ENCODE results near the gene C5orf46.
"Not testable (repeated sequence)": the region's sequence is repeated elsewhere in the genome, so short reads cannot be mapped to it uniquely, and the experiment has no call there.

C5orf46 gene

DNA sequence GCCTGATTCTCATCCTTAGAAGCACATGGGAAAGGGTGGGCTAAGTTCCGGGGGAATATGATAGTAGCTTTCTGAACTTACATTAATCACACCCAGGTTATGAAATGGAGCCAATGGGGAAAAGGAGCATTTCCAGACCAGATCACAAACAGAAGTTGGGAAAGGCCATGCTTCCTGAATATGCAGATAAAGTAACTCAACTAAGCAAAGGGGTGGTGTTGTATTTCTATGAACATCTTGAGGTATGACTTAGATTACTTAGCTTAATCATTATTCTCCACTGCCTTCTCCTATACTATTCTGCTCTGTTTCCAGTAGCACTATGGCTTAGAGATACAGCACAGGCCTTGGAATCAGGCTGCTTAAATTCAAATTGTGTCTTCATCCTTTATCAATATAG, 10.5 kb downstream of the C5orf46 start:
- in situ Hi-C loops (cut with MboI; ENCODE audit: low sequenced_read_pairs) = no loop called here

DNA sequence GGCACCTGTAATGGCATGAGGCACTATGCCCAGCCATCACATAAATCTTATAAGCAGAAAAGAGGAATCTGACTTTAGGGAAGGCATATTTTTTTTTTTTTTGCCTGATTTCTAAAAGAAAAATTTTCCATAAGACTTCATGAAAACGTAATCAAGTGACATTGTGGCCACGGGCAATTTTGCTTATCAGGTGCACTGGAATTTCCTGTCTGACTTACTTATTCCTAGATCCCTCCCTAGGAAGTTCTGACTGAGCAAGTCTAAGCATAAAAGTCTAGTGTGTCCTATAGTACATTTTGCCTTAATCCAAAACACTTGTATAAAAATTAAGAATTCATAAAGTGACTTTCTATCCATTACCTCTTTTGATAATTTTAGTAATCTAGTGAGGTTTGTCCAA, 12.5 kb downstream of the C5orf46 start:
- in situ Hi-C loops (cut with MboI; ENCODE audit: low sequenced_read_pairs) = no loop called here

GRCh38 chr5:147892696-147893296, 13.5 kb downstream of the C5orf46 start:
- in situ Hi-C loops (cut with MboI; ENCODE audit: low sequenced_read_pairs) = no loop called here

- in situ Hi-C loops (cut with MboI; ENCODE audit: low sequenced_read_pairs) = no loop called here
These were observed 18.4 kb downstream of the C5orf46 start for GRCh38 chr5:147887930-147888329.

DNA sequence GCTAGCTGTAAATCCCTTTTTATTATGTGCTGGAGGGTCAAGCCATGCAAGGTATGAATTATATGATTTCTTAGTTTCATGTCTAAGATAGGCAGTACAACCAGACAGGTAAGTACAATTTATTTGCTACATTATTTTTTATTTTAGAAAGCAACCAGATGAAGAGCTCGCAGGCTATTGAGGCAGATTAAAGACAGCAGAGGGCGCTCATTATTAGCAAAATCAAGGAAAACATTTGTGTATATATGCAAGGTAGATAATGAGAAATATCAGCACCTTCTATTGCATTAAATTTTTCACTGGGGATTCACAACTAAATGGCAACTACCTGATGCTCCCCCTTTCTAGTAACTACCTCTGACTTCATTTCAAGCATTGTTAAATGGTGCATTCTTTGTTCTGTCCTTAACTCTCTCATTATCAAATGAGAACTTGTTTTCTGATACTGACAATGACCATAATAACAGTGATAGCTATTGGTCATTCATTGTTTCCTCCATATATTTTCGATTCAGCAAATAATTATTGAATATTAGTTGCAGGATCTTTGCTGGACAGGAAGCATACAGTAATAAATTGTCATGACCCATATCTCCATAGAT, 19.2 kb downstream of the C5orf46 start:
- in situ Hi-C loops (cut with MboI; ENCODE audit: low sequenced_read_pairs) = no loop called here

GRCh38 chr5:147882586-147883313, 23.6 kb downstream of the C5orf46 start:
- in situ Hi-C loops (cut with MboI; ENCODE audit: low sequenced_read_pairs) = no loop called here

- in situ Hi-C loops (cut with MboI; ENCODE audit: low sequenced_read_pairs) = no loop called here
These were observed 25.9 kb downstream of the C5orf46 start for GRCh38 chr5:147880487-147880886.

DNA sequence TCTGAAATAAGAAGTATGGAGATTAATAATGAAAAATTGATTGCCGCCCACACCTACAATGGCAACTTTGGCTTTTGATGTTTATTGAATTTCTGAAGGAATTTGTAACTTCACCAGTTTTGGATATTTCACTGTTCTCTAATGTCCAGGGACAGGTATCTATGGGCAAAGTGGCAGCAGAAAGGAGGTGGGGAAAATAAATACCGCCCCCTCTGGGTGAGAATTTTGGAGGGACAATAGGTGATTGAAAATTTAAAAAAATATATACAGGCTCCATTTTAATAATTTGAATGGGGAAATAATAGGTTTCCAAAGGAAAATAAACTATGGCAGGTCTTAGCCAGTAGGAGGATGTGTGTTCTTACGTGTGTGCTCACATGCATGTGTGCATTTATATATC, 26.6 kb downstream of the C5orf46 start:
- in situ Hi-C loops (cut with MboI; ENCODE audit: low sequenced_read_pairs) = no loop called here

DNA sequence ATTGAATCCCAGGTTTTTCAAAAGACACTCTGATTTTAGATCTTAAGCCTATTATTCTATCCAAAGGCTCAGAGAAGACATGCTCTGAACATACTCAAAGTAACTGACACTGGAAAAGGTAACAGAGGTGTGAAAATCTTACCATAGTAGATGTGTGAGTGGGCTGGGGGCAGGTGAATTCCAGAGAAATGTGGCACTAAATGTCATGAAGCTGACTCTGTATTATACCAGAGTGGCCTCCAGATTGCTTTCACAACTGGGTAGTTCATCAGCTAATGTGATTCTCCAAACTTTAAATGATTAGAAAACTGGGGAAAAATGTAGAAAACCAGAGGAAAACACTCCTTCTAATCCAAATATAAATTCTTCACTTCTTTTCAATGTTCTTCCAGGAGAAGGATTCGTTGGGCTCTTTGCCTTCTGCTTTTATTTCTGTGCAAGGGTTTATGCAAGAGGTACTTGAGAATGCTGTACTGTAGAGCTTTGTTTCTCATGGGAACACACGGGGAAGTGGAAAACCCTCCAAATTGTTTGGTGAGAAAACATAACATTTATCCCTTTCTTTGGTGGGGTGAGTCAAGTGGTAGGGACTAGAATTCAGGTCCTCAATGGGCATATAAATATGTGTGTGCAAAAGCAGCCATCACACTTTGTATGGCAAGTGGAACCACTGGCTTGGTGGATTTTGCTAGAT, 28.1 kb downstream of the C5orf46 start, which contains the start of gene SCGB3A2:
SCGB3A2 (plus strand) TSS at position 646 of the 694 bp plus-strand sequence. CDS start 93 bp downstream, outside the sequence.
- in situ Hi-C loops (cut with MboI; ENCODE audit: low sequenced_read_pairs) = no loop called here

DNA sequence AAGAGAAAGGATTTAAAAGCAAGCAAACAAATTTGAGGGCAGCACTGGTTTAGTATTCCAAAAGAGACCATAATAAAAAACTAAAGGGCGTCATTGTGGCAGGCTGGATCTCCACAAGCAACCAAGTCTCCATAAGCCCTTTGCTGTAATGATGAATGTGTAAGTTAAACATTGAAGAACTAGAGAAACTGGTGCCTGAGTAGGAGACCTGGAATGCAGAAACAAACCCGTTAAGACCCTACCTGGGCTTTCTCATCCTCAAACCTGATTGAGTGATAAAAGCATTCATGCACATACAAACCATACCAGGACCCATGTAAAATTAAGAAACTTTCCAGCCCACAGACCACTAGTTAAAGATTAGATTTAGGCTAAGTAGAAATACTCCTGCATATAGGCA, 29.7 kb downstream of the C5orf46 start:
- in situ Hi-C loops (cut with MboI; ENCODE audit: low sequenced_read_pairs) = no loop called here

- in situ Hi-C loops (cut with MboI; ENCODE audit: low sequenced_read_pairs) = no loop called here
These were observed 30.2 kb downstream of the C5orf46 start for GRCh38 chr5:147876141-147876540.

DNA sequence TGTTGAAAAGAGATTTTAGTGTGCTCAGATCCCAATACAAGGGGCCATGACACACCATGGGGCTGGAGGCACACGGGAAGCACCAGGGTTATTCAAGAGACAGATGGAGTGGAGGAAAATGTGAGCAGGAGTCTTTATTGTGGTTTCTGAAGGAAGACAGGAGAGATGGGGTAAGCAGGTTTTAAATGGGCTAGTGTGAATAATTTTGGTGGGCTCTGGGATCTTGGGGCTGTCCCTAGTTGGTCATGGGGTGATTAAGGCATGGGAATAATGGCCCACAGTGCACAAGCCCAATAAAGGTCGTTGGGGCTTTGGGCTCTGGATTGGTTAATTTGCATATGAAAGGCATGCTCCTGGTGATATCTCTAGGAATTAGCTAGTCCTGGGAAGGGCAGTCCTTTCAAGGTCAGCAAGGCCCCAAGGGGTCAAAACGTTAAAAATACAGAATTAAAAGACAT, 31.4 kb downstream of the C5orf46 start:
- in situ Hi-C loops (cut with MboI; ENCODE audit: low sequenced_read_pairs) = no loop called here

GRCh38 chr5:147874118-147874875, 32.0 kb downstream of the C5orf46 start:
- in situ Hi-C loops (cut with MboI; ENCODE audit: low sequenced_read_pairs) = not testable (repeated sequence)

DNA sequence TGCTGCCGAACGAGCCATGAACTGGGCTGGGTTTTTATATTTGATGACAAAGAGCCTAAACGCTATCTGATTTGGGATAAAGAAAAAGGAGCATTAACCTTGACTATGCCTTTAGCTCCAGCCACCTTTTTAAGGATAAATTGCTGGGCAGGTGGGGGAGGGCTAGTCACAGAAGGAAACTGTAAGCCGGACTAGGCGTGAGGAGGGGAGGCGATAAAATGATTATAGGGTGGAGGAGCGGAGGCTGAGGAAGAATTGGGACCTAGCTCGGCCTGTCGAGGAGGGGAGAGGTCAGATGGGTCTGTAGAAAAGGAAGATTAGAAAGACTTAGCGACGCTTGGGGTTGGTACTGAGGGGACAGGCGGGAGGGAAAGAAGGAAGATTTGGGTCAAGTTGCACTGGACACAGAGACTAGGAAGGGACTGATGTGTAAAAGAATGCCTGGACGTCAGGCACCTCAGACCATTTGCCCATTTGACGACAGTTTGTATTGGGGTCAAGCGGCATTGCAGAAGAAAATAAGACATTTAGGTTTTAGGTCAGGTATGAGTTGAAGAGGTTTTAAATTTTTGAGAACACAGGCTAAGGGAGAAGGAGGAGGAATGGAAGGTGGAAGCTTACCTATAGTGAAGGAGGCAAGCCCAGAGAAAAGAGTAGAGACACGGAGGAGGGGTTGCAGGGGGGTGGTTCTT, 33.4 kb downstream of the C5orf46 start:
- in situ Hi-C loops (cut with MboI; ENCODE audit: low sequenced_read_pairs) = not testable (repeated sequence)

- in situ Hi-C loops (cut with MboI; ENCODE audit: low sequenced_read_pairs) = not testable (repeated sequence)
These were observed 34.3 kb downstream of the C5orf46 start for GRCh38 chr5:147871980-147872549.

DNA sequence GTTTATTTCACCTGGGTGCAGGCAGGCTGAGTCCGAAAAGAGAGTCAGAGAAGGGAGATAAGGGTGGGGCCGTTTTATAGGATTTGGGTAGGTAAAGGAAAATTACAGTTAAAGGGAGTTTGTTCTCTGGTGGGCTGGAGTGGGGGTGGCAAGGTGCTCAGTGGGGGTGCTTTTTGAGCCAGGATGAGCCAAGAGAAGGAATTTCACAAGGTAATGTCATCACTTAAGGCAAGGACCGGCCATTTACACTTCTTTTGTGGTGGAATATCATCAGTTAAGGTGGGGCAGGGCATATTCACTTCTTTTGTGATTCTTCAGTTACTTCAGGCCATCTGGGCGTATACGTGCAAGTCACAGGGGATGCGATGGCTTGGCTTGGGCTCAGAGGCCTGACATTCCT, 36.4 kb downstream of the C5orf46 start:
- in situ Hi-C loops (cut with MboI; ENCODE audit: low sequenced_read_pairs) = not testable (repeated sequence)

GRCh38 chr5:147869112-147869511, 37.2 kb downstream of the C5orf46 start:
- in situ Hi-C loops (cut with MboI; ENCODE audit: low sequenced_read_pairs) = no loop called here

DNA sequence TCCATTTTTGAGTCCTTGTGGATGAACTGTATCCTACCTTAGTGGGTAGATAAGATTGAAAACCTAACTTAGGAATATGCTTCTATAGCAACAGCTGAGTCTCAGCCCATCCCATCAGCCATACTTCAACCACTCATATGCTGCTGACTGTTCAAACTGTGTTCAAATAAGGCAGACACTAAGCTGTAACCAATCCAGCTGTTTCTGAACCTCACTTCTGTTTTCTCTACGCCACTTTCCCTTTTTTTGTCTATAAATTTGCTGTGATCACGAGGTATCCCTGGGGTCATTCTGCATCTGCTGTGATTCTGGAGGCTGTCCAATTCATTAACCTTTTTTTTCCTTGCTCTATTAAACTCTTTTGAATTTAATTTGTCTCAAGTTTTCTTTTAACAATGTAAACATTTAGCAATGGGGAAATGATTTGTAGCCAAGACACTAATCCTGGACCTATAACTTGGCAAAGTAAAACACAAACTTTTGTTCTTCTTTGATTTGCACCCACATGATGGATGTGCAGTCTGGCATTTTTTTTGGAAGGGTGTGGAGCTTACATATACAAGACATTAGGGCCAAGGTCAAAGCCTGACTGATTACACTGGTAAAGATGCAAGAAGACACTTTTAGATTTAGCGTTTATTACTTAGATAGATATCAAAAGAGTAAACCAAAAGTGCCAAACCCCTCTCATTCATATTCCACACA, 42.7 kb downstream of the C5orf46 start:
- in situ Hi-C loops (cut with MboI; ENCODE audit: low sequenced_read_pairs) = no loop called here

DNA sequence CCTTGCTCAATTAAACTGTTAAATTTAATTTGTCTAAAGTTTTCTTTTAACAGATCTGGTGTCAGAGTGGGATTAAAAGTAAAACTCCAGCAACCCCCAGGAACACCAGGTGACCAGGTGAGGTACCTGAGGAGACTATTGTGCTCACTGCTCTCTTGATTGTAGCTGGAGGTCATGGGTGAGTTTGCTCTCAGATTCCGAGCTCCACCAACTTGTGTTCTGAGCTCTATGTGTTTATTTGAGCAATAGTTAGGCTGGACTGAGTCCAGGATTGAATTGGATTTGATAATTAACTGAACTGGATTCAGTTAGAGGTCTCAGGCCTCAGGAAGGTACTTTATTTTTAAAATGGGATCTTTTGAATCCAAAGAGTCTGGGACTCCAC, 45.7 kb downstream of the C5orf46 start:
- in situ Hi-C loops (cut with MboI; ENCODE audit: low sequenced_read_pairs) = no loop called here

Measured in HL-60/S4 (cell line).